Eye (tissue), 1 donor: ENCODE measurements around the gene MAEL.

Experiments
- DNase-seq: peaks from one replicate; pipeline ENCODE4 v3.0.0-alpha.2; 2015

The MAEL gene

DNA sequence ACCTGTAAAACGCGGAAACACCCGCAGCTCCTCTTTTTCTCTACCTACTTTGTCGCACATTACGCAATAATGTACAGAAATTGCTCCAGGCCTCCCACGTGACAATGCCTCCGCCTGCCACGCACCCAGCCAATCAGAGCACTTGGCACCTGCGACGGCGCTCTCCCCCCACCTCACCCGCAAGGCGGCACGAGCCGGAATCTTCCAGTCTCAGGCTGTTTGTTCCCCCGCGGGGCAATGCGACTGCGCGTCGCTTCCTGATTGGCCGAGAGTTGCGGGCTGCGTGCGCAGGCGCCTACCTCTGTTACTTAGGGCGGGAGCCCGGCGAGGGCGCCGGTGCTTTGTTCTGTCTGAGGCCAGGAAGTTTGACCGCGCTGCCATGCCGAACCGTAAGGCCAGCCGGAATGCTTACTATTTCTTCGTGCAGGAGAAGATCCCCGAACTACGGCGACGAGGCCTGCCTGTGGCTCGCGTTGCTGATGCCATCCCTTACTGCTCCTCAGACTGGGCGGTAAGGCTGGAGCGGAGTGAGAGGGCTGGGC is at the start of gene MAEL:
MAEL (plus strand) TSS at position 307 of the 542 bp plus-strand sequence; CDS start at position 380, 73 bp downstream.
- DNase-seq: no peak

GRCh38 chr1:166939741-166940375 is 49.2 kb upstream of the MAEL start:
- DNase-seq: no peak

DNA sequence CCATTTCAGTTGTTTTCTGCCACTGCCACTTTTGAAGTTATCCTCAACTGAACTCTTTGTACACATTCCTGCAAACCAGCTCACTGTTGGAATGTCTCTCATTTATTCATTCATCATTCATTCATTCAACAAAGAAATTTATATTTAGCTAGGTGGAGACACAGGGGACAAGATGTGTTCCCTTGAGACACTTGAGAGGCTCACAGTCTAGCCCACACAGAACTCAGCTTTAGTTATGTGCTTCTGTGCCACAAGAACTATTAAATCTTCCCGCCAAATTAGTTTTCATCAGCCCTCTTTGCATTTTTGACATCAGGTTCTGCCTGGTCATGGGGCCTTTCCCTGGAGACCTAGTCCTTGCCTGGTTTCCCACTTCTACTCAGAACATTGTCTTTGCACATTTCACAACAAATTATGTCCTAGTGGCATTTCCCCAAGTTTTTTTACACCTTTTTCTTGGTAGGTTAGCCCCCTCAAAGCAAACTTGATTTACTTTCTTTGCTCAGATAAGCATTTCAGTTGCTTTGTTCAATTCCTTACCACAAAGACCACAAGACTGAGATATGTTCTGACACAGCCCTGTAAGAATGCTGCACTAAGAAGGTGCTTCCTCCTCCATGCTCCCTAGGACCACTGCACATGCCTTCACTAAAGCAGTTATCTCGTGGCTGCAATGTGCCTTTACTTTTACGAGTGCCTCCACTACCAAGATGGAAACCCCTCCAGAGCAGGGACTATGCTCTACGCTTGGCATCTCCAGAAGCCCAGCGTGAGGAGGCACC is 44.7 kb upstream of the MAEL start:
- no peak for DNase-seq

GRCh38 chr1:166947398-166948043 is 41.6 kb upstream of the MAEL start:
- DNase-seq: peak; percentile 96

GRCh38 chr1:166948856-166949350 is 40.2 kb upstream of the MAEL start:
- peak; percentile 20 for DNase-seq

- DNase-seq: peak; percentile 87
These were observed 38.9 kb upstream of the MAEL start for GRCh38 chr1:166950156-166950555.

- peak; percentile 13 for DNase-seq
These were observed 38.0 kb upstream of the MAEL start for GRCh38 chr1:166951050-166951449.

- peak; percentile 18 for DNase-seq
These were observed 36.9 kb upstream of the MAEL start for GRCh38 chr1:166952002-166952746.

- no peak for DNase-seq
These were observed 35.6 kb upstream of the MAEL start for GRCh38 chr1:166953491-166953890.

DNA sequence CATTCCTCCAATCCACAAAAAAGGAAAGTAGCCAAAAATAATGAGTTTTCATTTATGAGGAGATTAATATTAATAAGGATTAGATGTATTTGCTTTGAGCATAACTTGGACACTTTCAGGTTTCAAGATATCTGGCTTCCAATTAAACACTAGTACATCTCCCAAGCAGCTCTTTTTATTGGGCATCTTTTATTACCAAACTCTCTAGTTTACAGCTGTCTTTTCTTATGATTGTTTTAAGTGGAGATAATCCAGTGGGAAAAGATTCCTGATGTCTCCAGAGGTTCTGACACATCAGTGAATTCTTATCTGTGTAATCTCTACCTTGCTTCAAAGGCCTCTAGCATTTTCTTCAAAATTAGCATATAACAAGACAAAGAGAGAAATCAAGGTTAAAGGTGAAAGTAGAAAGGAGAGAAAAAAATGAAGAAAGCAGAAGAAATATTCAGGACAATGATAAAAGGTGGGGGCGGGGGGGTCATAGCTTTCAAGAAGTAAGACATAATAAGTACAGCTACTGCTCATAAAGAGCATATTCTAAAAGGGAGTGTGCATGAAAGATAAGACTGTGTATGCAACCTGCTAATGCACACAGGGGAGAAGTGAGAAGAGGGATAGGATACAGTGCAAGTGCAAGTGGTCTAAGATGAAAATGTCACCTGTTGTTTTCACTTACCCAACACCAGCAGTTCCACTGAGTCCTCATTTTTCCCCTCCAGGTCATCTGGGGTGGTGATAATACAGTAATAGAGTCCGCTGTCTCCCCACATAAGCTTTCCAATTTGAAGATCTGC is 32.8 kb upstream of the MAEL start:
- DNase-seq: no peak

DNA sequence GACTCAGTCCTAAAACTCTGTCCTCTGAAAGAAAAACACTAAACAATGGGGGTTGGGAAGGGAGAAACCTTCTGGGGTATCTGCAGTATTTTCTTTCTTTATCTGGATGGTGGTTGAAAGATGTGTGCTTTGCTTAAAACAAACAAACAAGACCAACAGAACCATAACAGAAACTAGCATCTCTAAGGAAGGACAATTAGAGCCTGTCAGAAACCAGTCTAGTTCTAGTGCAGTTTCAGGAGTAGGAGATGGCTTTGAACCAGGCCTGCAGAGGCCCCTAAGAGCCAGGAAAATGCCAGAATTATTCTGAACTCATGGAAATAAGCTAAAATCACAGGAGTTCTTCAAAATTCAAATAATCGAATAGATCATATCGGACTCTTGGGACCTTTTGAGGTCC is 32.2 kb upstream of the MAEL start:
- DNase-seq: no peak

GRCh38 chr1:166960858-166961474 is 28.1 kb upstream of the MAEL start:
- no peak for DNase-seq

DNA sequence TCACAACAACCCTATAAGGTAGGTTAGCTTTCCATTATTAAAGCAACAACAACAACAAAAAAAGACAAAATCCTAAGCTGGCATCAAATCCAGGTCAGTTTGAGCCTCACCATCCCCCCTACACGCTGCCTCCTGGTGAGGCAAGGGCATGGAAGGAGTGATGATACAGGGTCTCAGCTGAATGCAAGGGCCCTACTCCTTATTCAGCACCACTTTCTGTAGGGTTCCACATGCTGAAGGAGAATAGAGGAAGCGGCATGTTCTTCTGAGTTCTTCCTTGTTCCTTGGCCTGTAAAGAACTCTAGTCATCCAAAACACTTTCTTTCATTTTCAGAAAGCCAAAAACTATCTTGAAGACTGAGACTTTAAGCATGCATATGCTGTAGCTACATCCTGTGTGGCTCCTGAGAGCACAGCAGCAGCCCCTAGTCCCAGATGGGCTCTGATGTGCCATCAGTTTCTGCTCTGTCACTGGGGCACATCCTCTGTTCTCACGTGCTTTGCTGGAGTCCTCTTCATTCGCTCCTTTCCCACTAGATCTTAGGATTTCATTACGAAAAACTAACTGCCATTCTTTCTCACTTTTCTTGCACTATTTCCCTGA is 19.9 kb upstream of the MAEL start:
- no peak for DNase-seq

GRCh38 chr1:166971252-166971651 is 17.8 kb upstream of the MAEL start:
- DNase-seq: no peak

DNA sequence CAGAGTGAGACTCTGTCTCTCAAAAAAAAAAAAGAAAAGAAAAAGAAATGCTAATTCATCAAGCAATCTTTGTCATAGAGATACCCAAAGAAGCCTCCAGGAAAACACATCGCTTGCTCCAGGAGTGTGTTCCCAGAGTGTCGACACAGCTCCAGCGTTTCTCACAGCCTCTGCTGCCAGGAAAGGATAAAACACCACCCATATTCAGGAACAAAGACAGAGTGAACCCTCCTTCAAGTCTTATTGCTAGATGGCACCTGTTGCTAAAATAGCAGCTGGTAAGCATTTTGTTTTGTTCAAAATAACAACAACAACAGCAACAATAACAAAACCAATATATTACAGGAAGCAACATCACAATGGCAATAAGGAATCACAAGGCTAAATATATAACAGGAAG is 16.9 kb upstream of the MAEL start:
- DNase-seq: peak; percentile 13

GRCh38 chr1:166972826-166973225 is 16.3 kb upstream of the MAEL start:
- DNase-seq: no peak

GRCh38 chr1:166974647-166975345 is 14.3 kb upstream of the MAEL start:
- DNase-seq: peak; percentile 76

DNA sequence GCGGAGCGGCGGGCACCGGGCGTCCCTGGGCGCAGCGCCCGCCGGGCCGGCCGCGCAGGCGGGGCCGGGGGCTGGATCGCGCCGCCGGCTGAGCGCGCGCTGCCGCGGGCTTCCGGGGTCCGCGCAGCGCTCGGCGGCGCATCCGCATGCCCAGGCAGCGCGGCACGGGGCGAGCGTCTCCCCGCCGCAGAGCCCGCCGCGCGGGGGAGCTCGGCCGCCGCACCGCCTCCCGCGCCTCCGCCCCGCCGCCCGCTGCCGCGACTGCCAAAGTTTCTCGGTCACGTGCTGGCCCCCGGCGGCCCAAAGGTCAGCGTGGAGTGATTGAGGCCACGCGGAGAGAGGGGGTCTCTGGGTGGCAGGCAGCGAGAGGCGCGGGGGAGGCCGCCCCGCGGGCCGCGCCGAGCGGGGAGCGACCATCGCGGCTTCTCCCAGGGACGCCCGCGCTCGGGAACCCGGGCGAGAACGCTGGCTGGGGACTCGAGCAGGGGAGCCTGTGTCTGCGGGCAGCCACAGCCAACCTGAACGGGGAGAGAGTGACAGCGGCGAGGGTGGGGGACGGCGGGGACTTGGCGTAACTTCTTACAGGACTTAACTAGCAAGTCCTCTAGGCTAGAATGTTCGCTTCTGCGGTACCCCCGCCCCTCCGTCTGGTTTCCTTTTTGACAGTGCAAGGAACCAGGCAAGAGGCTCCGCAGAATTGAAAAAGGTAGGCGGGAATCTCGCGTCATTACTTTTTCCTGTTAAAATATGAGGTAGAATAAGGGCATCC is 13.5 kb upstream of the MAEL start, which contains the start of gene ILDR2:
ILDR2 (minus strand) TSS at position 180 of the 769 bp plus-strand sequence. CDS start 272 bp downstream, outside the sequence.
- peak; percentile 85 for DNase-seq

DNA sequence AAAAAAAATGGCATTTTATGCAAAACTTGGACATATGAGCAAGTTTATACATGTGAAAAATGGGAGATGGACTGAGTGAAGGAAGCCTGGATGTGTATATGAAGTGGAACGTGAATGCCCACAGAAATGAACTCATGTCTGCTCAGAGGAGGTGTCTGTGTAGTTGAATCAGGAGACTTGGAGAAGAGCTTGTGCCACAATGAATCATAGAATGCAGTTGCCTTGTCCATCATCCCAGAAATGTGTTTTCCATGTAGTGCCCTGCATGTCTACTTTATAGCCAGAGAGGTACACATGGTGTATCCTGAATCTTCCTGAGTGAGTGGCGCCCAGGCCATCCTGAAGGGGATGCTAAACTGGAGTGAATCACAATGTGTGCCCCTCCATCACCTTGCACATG is 11.1 kb upstream of the MAEL start:
- no peak for DNase-seq
